GM18861 (cell line): ENCODE data around the gene SP2.

Experiments
- ATAC-seq: cut with Tn5 transposase; IDR thresholded peaks from one replicate; pipeline ENCODE4 v1.9.1; 2021; ENCODE audit not compliant: unreplicated experiment

SP2 gene

DNA sequence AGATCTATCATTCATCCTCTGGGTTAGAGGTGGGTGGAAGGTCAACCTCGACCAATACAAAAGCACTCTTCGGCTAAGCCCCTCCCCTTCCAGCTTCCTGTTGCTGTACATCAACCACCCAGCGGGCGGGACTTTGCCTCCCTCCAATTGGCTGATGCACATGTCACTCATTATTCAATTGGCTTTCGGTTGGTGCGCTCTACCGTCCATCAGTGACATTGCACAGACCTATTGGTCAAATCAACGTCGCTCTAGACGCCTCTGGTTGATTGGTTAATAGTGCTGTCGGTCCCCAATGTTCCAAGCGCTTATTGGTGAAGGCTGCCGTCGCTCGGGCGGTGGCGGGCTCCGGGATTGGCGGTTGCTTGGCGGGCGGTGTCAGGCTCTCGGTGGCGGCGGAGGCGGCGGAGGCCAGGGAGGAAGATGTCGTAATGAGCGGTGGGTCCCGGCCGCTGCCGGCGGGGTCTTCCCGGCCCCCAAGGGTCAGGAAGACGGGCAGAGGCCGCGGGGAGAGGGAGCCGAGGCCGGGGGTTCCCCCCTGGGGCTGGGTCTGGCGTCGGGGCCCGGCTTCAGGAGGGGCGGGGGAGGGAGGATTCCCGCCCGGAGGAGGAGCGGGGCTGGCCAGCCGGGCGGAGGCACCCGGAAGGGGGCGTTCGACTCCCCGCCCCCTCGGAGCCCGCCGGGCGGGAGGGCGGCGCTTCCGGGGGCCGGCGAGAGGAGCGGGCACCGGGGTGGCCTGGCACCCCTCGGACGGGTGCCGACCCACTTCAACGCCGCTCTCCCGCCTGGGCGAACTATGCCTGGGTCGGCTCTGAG lies at the start of gene SP2:
SP2 (plus strand) TSS at position 381 of the 816 bp plus-strand sequence; CDS start at position 432, 51 bp downstream.
- peak; percentile 92 for ATAC-seq

GRCh38 chr17:47846716-47847340 lies 49.2 kb upstream of the SP2 start:
- no peak for ATAC-seq

DNA sequence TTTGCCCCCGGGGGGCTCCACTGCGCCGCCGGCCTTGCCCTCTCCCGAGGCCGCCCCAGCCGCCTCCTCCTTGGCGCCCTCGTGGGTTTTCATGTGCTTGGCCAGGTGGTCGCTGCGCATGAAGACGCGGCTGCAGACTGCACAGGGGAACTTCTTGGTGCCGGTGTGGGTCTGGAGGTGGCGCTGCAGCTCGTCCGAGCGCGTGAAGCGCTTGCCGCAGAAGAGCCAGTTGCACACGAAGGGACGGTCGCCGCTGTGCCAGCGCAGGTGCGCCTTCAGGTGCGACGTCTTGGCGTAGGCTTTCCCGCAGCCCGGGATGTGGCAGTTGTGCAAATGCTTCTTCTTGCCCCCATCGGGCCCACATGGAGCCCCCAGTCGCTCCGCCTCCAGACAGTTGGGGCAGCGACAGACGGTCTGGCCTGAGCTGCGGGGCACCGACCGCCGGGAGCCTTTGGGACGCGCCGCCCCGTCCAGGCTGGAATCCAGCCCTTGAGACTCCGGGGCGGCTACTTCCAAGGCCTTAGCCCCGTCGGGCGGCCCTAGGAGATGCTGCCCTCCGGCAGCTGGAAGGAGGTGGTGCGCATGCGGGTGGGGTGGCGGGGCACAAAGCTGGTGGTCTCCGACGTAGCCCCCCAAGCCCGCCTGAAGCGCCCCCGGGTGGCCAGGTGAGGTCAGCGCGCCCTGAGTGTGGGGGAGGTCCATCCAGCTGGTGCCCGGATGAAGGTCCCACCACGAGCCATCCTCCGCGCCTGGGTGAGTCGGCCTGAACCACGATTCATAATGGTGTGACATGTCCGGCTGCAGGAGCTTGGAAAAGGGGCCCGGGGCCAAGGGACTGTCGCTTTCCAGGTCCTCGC lies 48.5 kb upstream of the SP2 start:
- no peak for ATAC-seq

DNA sequence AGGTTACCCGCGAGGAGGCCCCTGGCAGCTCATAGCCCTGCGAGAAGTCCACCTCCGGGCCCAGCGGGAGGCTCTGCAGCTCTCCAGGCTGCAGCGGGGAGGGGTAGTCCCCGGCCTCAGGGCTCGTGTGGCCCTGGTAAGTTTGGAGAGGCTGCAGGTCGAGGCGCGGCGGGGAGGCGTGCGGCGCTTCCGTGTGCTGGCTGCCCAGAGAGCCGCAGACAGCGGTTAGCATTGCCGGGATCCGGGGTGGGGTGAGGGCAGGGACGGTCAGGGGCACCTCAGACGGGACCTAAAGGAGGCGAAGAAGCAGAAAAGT lies 47.9 kb upstream of the SP2 start:
- no peak for ATAC-seq

DNA sequence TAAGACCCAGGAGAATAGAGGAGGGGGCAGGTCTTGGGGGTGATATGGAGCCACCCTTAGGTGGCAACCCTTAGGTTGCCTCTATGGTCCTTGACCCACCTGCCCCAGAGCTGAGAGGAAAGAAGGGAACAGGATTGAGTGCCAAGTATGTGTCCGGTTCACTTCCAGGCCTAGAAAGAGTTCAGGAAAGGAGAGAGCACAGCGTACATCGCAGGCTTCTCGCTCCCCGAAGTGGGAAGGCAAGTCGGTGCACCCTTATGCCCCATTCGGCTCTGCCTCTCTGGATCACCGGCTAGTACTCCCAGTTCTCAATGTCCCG lies 45.7 kb upstream of the SP2 start:
- no peak for ATAC-seq

DNA sequence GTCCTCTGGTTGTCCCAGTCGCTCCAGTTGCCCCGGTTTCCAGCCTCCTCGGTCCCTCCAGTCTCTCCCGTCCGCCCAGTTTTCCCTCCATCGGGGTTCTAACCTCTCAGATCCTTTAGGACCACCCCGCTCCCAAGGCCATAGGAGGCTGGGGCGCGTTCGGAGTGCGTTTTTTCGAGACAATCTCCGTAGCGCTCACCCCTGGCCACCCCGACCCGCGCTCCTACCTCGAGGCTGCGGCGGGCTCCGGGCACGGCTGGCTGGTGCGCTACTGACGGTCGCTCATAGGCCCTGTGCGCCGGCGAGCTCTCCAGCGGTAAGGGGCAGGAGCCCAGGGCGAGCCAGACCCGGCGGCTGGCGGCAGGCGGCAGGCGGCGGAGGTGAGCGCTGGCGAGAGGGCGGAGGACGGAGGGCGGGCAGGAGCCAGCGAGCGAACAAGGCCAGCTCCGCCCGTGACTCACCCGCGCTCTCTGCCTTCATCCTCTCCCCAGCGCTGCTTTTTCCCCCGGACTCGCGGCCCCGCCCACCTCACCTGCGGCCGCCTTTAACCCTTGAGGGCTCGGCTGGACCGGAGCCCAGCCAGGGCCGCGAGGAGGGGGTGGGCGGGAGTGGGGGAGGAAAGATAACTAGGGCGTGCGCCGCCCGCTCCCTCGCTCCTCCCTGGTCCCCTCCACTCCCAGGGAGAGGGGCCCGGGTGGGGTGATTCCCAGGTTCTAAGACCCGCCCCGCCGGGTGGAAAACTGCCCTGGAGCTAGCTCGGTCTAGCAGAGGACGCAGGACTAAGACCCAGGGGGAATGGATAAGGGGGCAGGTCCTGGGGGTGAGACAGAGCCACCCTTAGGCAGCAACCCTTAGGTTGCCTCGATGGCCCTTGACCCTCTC lies 45.1 kb upstream of the SP2 start, which contains the start of gene SP6:
SP6 (minus strand) TSS at position 472 of the 882 bp plus-strand sequence. CDS start 2,734 bp downstream, outside the sequence.
- ATAC-seq, result no peak

- ATAC-seq, result no peak
These were observed 44.3 kb upstream of the SP2 start for GRCh38 chr17:47851764-47852112.

DNA sequence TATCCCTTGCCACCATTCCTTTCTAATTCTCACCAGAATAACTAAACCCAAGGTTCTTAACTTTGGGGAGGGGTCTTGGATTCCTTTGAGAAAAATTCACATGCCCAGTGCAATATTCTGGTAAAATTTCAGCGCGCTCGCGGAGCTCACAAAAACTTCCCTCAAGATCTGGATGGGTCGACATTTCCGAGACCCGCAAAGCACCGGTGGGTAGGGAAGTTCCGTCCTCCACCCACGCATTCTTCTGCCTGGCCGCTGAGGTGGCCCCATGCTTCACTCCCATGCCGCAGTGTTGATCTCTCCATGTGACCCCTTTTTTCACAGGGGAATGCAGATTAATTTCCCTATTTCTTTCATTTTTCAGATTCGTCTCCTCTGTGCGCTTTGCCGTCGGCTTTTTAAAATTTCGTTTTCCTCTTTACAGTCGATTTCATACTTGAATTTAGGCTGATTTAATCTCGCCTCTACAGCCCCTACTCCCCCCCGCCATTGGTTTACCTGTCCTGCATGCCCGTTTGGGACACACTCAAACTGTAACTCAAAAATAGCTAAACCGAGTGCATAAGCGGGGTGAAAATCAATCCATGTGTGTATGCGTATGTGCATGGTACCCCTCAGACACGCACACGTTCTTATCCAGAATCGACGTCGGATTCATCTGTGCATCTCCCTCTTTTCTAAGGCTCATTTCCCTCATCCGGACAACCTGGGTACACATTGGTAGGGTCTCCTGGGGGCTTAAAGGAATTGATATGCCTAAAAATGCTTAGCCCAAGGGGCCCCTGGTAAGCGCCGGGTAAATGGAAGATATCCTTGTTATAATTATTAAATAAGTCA lies 43.7 kb upstream of the SP2 start:
- ATAC-seq, result no peak

DNA sequence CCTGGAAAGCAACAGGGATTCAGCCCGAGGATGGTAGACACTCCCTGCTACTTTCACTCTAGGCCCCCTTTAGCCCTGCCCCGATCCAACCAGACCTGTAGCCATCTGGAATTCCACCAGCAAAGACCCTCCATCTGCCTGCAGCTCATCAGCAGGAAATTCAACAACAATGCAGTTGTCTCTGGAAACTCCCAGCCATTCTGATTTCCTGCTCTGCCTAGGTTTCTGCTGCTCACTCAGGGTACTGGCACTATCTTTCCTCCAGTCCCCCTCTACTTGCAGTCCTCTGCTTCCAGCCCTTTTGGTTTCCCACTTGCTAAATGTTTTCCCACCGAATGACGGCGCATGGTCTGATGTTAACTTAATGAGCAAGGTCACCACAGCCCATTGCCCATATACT lies 42.4 kb upstream of the SP2 start:
- no peak for ATAC-seq

DNA sequence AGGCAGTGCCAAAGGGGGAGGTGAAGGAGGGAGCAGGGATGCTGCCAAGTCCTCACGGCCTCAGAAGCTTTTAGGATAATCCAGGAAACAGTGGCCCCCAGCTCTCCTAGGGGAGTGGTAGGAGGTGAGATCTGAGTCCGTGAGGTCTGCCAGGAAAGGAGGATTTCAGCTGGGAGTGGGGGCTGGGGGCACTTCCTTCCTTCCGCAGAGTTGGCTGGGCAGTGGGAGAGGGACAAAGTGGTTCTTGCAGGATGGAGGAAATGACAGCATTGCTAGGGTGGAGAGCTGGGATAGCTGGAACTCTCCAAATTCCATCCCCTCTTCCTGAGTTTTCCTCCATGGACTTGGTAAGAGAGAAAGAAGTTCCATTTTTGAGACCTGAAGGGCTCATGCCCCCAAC lies 40.3 kb upstream of the SP2 start:
- ATAC-seq, result no peak

DNA sequence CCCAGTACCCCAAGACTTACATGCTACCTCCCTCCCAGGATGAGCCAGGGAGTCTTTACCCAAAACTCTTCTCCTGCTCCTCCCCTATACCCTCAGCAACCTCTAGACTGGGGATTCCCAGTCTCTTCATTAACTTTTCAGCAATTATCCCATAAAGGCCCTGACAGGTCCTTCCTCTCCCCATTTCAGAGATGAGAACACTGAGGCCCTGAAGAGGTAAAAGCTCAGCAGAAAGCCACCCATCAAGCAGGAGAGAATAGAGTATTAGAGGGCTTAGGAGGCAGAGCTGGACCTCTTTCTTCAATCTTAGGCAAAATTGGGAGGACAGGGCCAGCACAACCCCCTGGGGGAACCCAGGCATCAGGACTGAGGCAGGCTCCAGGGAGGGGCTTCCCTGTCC lies 39.2 kb upstream of the SP2 start:
- ATAC-seq, result no peak

DNA sequence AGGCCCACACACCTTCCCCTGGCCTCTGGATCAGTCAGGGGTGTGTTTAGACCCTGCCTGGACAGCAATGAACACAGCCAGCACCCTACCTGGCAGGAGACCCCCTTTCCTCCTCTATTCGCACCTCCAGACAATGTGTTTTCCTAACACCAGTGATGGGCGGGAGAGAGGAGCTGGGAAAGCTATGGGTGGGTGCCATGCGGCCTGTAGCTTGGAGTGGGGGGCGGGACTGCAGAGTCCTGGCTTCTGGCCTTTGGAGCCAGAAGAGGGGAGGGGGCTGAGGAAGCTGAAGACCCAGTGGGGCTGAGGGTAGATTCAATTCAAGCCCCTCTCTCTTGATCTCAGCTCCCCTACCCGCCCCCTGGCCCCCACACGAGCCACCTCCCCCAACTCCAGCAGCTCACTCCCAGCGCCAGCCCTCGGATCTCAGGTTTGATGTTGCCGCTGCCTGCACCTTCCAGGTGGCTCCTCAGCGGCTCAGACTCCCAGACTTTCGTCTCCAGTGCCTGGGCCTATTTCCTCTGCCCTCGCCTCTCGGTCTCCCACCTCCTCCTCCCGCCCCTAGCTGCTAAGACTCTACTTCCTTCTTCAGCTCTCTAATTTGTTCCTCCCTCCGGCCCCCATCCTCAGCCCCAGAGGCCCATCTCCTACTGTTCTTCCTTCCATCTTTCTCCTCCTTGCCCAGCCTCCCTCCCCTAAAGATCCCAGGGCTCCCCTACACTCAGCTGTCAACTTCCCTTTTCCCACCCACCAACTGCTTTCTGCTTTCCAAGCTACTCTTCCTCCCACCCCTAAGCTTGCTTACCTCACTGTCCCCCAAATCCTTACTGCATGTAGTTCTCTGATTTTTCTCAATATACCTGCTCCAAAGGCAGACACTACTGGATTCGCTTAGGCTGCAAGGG lies 38.2 kb upstream of the SP2 start:
- no peak for ATAC-seq

- no peak for ATAC-seq
These were observed 35.6 kb upstream of the SP2 start for GRCh38 chr17:47860386-47860785.

DNA sequence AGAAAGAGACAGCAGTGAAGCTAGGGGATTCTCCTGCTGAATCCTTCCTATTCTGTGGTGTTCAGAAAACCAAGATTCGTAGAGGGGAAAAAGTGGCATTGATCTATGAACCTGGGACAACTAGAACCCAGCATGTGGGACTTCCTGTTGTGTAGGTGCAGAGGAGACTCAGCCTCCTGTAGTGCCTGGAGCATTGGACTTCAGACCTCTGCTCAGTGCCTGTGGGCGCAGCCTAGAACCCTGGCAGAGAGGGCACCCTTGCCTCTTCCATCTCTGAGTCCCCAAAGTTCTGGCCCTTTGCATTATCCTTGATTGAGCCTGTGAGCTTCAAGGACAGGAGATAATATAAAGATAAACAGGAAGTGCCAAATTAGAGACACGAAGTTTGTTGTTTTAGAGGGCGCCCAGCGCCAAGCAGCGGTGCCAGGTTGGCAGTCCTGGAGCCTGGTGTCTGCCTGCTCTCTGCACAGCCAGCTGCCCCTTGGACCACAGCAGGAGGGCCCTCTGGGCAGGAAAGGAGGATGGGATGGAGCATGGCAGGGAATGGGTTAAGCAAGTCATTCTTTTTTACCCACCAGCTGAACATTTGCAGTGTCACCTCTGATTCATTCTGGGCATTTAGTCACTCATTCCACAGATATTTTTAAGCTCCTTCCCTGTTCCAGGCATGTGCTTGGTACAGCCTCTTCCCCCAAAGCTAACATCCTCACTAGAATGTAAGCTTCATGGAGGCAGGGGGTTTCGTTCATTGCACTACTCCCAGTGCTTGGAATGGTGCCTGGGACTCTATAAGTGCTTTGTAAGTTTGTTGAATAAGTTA lies 33.2 kb upstream of the SP2 start:
- no peak for ATAC-seq

DNA sequence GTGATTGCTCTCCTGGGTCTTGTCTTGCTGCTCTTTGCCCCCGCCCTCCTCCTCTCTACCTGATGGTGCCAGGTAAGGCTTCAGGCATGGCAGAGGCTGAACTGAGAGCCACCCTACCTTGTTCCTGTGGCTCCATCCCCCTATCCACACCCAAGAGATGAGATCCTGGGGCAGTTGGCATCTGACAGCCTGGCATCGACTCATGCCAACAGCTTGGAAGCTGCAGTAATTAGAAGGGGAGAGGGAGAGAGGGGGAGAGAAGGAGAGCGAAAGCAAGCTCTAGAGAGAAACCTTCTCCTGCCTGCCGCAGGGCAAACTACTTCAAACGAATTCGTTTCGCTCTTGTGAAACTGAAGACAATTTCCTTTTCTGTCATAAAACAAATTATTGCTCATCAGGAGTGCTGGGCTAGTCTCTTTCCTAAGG lies 31.2 kb upstream of the SP2 start:
- no peak for ATAC-seq

DNA sequence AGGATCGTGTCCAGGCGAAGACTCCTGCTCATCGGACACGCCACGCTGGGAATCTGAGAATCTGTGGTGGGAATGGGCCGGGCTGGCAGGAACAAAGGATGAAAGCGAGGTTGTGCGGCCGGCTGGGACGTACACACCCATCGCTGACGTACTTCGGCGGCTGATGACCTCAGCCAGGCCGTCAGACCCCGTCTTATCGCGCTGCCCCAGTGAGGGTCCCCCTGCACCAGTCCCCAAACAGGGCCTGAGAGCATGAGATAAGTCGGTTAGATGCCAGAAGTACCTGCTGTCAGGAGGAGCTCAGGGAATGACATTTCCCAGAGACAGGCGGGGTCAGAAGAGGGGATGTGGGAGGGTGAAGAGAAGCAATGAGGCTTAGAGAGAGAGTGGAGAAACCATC lies 29.1 kb upstream of the SP2 start:
- no peak for ATAC-seq

GRCh38 chr17:47867813-47868533 lies 28.1 kb upstream of the SP2 start:
- no peak for ATAC-seq

DNA sequence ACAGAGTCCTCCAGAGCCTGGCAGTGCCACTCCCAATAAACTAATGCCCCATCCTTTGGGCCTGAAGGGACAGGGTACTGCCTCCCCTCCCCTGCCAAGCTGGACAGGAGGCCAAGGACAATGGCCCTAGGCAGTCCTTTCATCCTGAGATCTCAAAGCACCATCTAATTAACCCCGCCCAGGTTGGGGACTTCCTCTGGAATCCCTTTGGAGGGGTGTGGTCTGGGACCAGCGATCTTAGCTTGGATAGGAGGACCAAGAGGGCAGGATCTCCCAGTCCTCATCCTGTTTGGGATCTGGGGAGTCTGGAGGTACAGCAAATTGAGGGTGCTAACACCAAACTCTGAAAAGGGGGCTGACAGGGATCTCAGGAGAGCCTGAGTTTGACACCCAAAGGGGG lies 26.9 kb upstream of the SP2 start:
- ATAC-seq, result no peak
